GM04504 (cell line): ENCODE data around the gene PMAIP1.
"Not testable (repeated sequence)": the region's sequence is repeated elsewhere in the genome, so short reads cannot be mapped to it uniquely, and the experiment has no call there.

Experiments
- DNase-seq: peaks from one replicate; pipeline ENCODE4 v3.0.0-alpha.2; 2012; ENCODE audit warnings: low read depth

Gene PMAIP1

DNA sequence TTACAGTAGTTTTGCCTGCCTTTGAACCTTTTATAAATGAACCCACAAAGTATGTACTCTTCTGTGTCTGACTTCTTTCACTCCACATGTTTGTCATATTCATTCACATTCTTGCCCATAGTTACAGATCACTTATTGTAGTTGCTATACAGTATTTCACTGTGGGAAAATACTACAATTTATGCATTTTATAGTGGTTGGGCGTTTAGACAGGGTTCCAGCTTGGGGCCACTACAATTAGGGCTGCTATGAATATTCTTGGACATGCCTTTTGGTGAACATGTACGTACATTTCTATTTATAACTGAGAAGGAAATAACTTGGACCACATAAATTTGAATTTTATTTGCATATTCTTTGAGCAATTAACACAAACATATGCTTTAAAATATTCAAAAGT, 15.4 kb upstream of the PMAIP1 start:
- no peak for DNase-seq

- DNase-seq, result peak; percentile 55
Measured at GRCh38 chr18:59885579-59886163, 14.1 kb upstream of the PMAIP1 start.

DNA sequence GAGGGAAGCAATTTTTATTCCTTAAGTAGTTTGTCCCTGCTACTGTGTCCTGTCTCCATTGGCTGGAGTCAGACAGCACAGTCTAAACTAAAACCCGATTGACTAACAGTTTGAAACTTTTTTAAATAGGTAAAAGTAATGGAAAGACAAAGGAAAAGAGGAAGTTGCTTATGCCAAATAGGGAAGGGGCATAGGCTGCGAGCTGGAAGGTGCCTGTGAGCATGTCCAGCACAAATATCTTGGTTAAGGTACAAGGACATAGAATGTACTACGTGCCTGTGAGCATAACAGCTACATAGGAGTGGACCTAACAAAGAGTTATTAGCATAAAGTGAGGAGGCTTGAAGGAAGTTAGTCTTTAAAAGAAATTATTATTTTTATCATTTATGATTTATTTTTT, 13.4 kb upstream of the PMAIP1 start:
- not testable (repeated sequence) for DNase-seq

- no peak for DNase-seq
Measured at GRCh38 chr18:59892123-59892522, 7.7 kb upstream of the PMAIP1 start.

- DNase-seq, result no peak
Measured at GRCh38 chr18:59893971-59894370, 5.8 kb upstream of the PMAIP1 start.

- DNase-seq, result no peak
Measured at GRCh38 chr18:59897321-59897954, 2.4 kb upstream of the PMAIP1 start.

- DNase-seq, result no peak
Measured at GRCh38 chr18:59898093-59898492, 1.7 kb upstream of the PMAIP1 start.

- no peak for DNase-seq
Measured at GRCh38 chr18:59898609-59899297, 1.0 kb upstream of the PMAIP1 start.

GRCh38 chr18:59900222-59901128, 679 bp downstream of the PMAIP1 start:
- DNase-seq, result peak; percentile 55

GRCh38 chr18:59902131-59902992, 2.6 kb downstream of the PMAIP1 start:
- DNase-seq, result no peak

GRCh38 chr18:59902993-59903610, 3.3 kb downstream of the PMAIP1 start:
- no peak for DNase-seq

- no peak for DNase-seq
Measured at GRCh38 chr18:59904011-59904601, 4.3 kb downstream of the PMAIP1 start.

DNA sequence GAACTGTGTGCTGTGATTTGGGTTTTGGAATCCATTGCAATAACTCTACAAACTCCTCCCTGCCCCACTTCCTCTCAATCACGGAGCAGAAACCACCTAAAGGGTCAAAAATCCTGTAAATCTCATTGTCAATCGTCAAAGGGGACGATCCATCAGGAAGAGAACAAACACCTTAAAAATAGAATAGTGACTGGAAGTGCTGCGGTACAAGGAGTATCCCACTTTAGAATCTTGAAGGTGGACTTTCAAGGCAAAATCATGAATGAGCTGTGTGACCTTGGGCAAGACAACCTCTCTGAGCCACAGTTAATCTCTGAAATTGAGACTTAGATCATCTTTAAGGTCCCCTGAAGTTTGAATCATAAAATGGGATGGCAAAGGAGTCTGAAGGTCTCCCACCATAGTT, 5.9 kb downstream of the PMAIP1 start:
- DNase-seq, result no peak

DNA sequence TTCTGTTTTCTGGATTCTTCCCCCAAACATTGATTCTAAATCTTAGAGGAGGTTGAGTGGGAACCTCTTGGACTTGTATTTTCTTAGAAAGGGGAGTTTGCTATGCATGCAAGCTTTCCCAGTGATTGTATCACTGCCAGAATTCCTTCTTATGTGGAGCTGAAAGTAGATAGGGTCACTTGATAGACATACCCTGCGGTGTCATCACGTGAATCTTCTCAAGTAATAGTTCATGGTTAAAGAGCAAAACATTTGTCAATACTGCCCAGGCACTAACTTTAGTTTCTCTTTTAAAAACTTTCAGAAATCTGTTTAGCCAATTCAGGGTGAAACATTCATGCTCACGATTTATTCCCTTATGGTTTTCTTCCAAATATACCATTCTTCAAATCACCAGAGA, 6.4 kb downstream of the PMAIP1 start:
- DNase-seq, result no peak

DNA sequence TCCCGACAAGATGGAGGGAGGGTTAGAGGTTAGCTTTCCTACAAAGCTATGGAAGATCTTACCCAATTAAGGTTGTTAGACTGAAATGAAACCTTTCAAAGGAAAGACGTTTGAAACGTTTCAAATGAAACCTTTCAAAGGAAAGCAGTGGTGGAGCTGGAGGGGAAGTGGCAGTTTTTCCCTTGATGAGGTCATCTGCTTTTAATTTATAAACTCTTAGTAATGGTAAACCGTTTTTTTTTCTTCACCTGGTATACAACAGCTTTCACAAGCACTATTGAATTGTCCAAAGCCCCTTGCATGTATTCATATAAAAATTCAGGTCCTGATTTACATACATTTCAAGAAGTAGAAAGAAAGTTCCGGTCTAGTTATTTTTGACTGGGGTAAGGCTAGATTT, 7.4 kb downstream of the PMAIP1 start:
- DNase-seq, result no peak

DNA sequence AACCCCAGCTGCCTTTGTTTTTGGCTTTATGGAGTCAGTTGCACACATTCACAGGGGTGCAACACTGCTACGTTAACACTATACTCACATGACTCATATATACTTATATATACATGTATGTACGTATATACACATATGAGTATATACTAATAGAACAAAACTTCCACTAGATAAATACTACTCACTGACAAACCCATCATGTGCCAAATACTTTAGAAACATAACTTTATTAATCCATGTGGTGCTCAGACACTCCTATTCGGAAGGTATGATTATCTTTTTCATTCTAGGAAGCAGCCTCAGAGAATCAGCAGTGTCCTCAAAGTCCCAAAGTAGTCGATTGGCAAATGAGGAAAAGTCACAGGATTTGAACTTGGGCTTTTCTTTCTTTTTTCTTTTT, 7.9 kb downstream of the PMAIP1 start:
- DNase-seq, result no peak

DNA sequence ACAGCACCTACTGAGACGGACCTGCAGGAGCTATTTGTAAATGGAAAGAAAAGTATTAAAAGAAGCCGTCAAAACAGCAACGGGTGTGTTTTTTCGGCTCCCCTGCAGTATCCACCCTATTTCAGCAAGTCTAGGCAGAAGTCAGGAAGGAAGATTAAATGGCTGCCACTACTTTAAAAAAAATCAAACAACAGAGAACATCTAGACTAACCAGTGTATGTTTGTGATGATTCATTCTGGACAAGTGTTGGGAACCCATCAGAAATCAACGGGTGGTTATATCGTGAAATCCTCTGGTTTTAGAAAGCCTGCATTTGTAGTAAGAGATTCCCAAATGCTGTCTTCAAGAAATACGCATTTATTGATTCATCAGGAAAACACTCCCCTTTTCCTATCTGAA, 9.0 kb downstream of the PMAIP1 start:
- no peak for DNase-seq

DNA sequence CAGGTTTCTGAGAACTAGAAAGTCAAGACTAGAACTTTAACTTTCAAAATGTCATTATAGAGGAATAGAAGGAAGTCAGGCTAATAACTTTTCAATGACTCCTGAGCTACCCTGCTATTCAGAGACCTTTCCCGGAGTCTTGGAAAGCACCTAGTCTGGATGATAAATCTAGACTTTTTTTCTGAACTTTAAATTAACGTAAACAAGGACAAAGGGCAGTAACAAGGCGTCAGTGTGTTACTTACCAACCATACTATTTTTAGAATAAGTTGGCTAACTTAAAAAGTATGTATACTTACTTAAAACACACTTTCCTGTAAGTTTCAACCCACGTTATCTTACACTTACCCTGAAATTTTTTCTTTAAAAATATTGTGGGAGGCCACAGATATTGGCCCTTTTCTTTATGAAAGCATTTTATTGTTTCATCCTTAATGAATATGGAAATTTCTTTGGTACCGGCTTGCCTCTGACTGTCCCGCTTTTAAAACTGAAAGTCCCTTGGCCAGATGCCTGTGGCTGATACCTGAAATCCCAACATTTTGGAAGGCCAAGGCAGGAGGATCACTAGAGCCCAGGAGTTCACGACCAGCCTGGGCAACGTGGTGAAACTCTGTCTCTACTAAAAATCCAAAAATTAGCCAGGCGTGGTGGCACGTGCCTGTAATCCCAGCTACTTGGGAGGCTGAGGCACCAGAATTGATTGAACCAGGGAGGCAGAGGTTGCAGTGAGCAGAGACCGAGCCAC, 9.7 kb downstream of the PMAIP1 start:
- no peak for DNase-seq

DNA sequence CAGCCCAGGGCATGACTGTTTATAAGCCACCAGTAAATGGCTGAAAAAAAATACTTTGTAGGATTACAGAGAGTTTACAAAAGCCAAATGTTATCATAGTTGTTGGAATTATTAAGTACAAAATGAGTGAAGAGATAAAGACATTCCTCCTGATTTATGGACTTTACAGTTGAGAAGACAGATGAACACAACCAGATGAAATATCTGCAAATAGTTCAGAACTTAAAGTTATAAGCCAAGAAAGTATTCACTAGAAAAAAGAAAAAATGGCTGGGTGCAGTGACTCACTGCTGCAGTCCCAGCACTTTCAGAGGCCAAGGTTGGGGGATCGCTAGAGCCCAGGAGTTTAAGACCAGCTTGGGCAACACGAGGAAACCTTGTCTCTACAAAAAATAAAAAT, 11.2 kb downstream of the PMAIP1 start:
- no peak for DNase-seq

- DNase-seq, result no peak
Measured at GRCh38 chr18:59911600-59911999, 11.8 kb downstream of the PMAIP1 start.
